Neuronal stem cell (in vitro differentiated cells): ENCODE measurements around the gene ADGRG4. TPM values are rescaled to one million over a fixed set of nuclear protein-coding genes. Genes with fewer than 3 reads are reported as not detected.
"Not testable (repeated sequence)": the region's sequence is repeated elsewhere in the genome, so short reads cannot be mapped to it uniquely, and the experiment has no call there.

Experiments used
- DNase-seq: peaks from one replicate; pipeline ENCODE4 v3.0.0-alpha.2; 2013; ENCODE audit warnings: low spot score
- H2AFZ ChIP-seq: one replicate; pipeline ENCODE4 v1.6.1; 2013; ENCODE audit warnings: mild to moderate bottlenecking, low read length, inconsistent platforms
- H2AK5ac ChIP-seq: 2 replicates; pipeline ENCODE4 v1.6.1; 2013; ENCODE audit warnings: low read depth, mild to moderate bottlenecking, inconsistent platforms, low read length, moderate library complexity, mixed read lengths
- H2BK120ac ChIP-seq: 2 replicates; pipeline ENCODE4 v1.6.1; 2013; ENCODE audit warnings: low read depth, mild to moderate bottlenecking, inconsistent platforms, low read length, moderate library complexity, mixed read lengths
- H2BK12ac ChIP-seq: one replicate; pipeline ENCODE4 v1.6.1; 2013; ENCODE audit warnings: low read length, inconsistent platforms
- H2BK15ac ChIP-seq: 2 replicates; pipeline ENCODE4 v1.6.1; 2013; ENCODE audit warnings: mild to moderate bottlenecking, low read length, inconsistent platforms, mixed read lengths
- H2BK5ac ChIP-seq: one replicate; pipeline ENCODE4 v1.6.1; 2013; ENCODE audit warnings: inconsistent platforms, mild to moderate bottlenecking, low read length, moderate library complexity
- H3K14ac ChIP-seq: one replicate; pipeline ENCODE4 v1.6.1; 2013; ENCODE audit warnings: low read length, inconsistent platforms
- H3K18ac ChIP-seq: 2 replicates; pipeline ENCODE4 v1.6.1; 2013; ENCODE audit warnings: low read length, inconsistent platforms
- H3K23ac ChIP-seq: 2 replicates; pipeline ENCODE4 v1.6.1; 2013; ENCODE audit warnings: low read depth, mild to moderate bottlenecking, mixed read lengths, low read length, inconsistent platforms; ENCODE audit not compliant: poor library complexity
- H3K27ac ChIP-seq: replicated peaks from 3 replicates; pipeline ENCODE4 v1.5.1; 2013; ENCODE audit warnings: low read length, inconsistent platforms
- H3K27me3 ChIP-seq, 3 experiments: 2 replicates each; pipeline ENCODE4 v1.6.1; 2013; ENCODE audit warnings: low read length in 3 of 3, mild to moderate bottlenecking in 2 of 3, inconsistent platforms in 1 of 3, low read depth in 1 of 3, mixed read lengths in 1 of 3, moderate library complexity in 1 of 3; ENCODE audit not compliant: control insufficient read depth in 3 of 3, insufficient read depth in 3 of 3
- H3K36me3 ChIP-seq, 2 donors: replicated peaks in 1 of 2; 2 replicates each; pipeline ENCODE4 v1.6.1; 2013; ENCODE audit warnings: low read length in 2 of 2; ENCODE audit not compliant: control insufficient read depth in 2 of 2, insufficient read depth in 2 of 2
- H3K4ac ChIP-seq: 2 replicates; pipeline ENCODE4 v1.6.1; 2013; ENCODE audit warnings: inconsistent platforms, mild to moderate bottlenecking, low read length, moderate library complexity
- H3K4me1 ChIP-seq, 2 donors: 1 replicate in 1 of 2; 2 replicates in 1 of 2; pipeline ENCODE4 v1.6.1; 2013; ENCODE audit warnings: low read length in 2 of 2, low read depth in 1 of 2; ENCODE audit not compliant: control insufficient read depth in 2 of 2, insufficient read depth in 1 of 2
- H3K4me2 ChIP-seq: one replicate; pipeline ENCODE4 v1.6.1; 2013; ENCODE audit warnings: mild to moderate bottlenecking, low read length, inconsistent platforms; ENCODE audit not compliant: insufficient read depth, poor library complexity, severe bottlenecking
- H3K4me3 ChIP-seq, 2 donors: 2 replicates each; pipeline ENCODE4 v1.5.1; 2013; ENCODE audit warnings: low read length in 2 of 2, mild to moderate bottlenecking in 2 of 2, inconsistent platforms in 1 of 2, moderate library complexity in 1 of 2
- H3K79me1 ChIP-seq: one replicate; pipeline ENCODE4 v1.6.1; 2013; ENCODE audit warnings: low read depth, mild to moderate bottlenecking, inconsistent platforms, low read length, moderate library complexity
- H3K9ac ChIP-seq: one replicate; pipeline ENCODE4 v1.6.1; 2013; ENCODE audit warnings: mild to moderate bottlenecking, low read depth, low read length, inconsistent platforms; ENCODE audit not compliant: poor library complexity
- H3K9me3 ChIP-seq, 2 donors: replicated peaks in 1 of 2; 2 replicates each; pipeline versions ENCODE3 to v1.6.1; 2013; ENCODE audit warnings: low read length in 2 of 2, mild to moderate bottlenecking in 2 of 2, inconsistent platforms in 1 of 2, low read depth in 1 of 2, mixed read lengths in 1 of 2, moderate library complexity in 1 of 2; ENCODE audit not compliant: control insufficient read depth in 2 of 2, insufficient read depth in 1 of 2
- H4K8ac ChIP-seq: one replicate; pipeline ENCODE4 v1.6.1; 2013; ENCODE audit warnings: low read depth, mild to moderate bottlenecking, inconsistent platforms, low read length, moderate library complexity
- H4K91ac ChIP-seq: one replicate; pipeline ENCODE4 v1.6.1; 2013; ENCODE audit warnings: low read length, low read depth, mild to moderate bottlenecking, inconsistent platforms; ENCODE audit not compliant: poor library complexity
- WGBS, 2 donors: extraction: QIAGEN DNeasy Blood & Tissue Kit; methylation state at CpG; one replicate each; pipeline ENCODE4 v1.1.7; 2013; ENCODE audit warnings: missing lambda C conversion rate in 2 of 2, mixed read lengths in 1 of 2; ENCODE audit not compliant: insufficient read length in 2 of 2, insufficient replicate concordance in 1 of 2; ENCODE audit errors: extremely low coverage in 2 of 2; 5-methylcytosine and 5-hydroxymethylcytosine counted together
- polyA plus RNA-seq, 2 experiments: library from polyadenylated mRNA; stranded (reverse); fragments of 200-250 nt; gene quantifications; one replicate each; pipeline ENCODE4 v1.2.3, GENCODE V29; 2013

ADGRG4 gene, protein sequence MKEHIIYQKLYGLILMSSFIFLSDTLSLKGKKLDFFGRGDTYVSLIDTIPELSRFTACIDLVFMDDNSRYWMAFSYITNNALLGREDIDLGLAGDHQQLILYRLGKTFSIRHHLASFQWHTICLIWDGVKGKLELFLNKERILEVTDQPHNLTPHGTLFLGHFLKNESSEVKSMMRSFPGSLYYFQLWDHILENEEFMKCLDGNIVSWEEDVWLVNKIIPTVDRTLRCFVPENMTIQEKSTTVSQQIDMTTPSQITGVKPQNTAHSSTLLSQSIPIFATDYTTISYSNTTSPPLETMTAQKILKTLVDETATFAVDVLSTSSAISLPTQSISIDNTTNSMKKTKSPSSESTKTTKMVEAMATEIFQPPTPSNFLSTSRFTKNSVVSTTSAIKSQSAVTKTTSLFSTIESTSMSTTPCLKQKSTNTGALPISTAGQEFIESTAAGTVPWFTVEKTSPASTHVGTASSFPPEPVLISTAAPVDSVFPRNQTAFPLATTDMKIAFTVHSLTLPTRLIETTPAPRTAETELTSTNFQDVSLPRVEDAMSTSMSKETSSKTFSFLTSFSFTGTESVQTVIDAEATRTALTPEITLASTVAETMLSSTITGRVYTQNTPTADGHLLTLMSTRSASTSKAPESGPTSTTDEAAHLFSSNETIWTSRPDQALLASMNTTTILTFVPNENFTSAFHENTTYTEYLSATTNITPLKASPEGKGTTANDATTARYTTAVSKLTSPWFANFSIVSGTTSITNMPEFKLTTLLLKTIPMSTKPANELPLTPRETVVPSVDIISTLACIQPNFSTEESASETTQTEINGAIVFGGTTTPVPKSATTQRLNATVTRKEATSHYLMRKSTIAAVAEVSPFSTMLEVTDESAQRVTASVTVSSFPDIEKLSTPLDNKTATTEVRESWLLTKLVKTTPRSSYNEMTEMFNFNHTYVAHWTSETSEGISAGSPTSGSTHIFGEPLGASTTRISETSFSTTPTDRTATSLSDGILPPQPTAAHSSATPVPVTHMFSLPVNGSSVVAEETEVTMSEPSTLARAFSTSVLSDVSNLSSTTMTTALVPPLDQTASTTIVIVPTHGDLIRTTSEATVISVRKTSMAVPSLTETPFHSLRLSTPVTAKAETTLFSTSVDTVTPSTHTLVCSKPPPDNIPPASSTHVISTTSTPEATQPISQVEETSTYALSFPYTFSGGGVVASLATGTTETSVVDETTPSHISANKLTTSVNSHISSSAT (N-terminal part only)
- not detected for polyA plus RNA-seq (2013, experiment 1 of 2)
- polyA plus RNA-seq (2013, experiment 2 of 2): not detected

DNA sequence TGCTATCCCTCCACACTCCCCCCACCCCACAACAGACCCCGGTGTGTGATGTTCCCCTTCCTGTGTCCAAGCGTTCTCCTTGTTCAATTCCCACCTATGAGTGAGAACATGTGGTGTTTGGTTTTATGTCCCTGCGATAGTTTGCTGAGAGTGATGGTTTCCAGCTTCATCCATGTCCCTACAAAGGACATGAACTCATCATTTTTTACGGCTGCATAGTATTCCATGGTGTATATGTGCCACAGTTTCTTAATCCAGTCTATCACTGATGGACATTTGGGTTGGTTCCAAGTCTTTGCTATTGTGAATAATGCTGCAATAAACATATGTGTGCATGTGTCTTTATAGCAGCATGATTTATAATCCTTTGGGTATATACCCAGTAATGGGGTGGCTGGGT is at the start of gene ADGRG4:
TSS of gene ADGRG4 (plus strand) at position 243 of the 400 bp plus-strand sequence. CDS start 7,815 bp downstream, outside the sequence.
- not testable (repeated sequence) for H2BK120ac ChIP-seq, H2AK5ac ChIP-seq, H2BK15ac ChIP-seq, H4K91ac ChIP-seq, H2AFZ ChIP-seq, H3K14ac ChIP-seq, DNase-seq, H4K8ac ChIP-seq, H3K79me1 ChIP-seq, H3K9me3 ChIP-seq, H3K27me3 ChIP-seq, H3K18ac ChIP-seq, H3K23ac ChIP-seq, H3K4ac ChIP-seq, H3K4me1 ChIP-seq, H3K4me3 ChIP-seq, H3K36me3 ChIP-seq, H2BK12ac ChIP-seq, H2BK5ac ChIP-seq, H3K4me2 ChIP-seq, H3K9ac ChIP-seq, H3K27ac ChIP-seq
- no CpG with 5 or more reads among the region's 4 CpGs for WGBS, 2 donors

DNA sequence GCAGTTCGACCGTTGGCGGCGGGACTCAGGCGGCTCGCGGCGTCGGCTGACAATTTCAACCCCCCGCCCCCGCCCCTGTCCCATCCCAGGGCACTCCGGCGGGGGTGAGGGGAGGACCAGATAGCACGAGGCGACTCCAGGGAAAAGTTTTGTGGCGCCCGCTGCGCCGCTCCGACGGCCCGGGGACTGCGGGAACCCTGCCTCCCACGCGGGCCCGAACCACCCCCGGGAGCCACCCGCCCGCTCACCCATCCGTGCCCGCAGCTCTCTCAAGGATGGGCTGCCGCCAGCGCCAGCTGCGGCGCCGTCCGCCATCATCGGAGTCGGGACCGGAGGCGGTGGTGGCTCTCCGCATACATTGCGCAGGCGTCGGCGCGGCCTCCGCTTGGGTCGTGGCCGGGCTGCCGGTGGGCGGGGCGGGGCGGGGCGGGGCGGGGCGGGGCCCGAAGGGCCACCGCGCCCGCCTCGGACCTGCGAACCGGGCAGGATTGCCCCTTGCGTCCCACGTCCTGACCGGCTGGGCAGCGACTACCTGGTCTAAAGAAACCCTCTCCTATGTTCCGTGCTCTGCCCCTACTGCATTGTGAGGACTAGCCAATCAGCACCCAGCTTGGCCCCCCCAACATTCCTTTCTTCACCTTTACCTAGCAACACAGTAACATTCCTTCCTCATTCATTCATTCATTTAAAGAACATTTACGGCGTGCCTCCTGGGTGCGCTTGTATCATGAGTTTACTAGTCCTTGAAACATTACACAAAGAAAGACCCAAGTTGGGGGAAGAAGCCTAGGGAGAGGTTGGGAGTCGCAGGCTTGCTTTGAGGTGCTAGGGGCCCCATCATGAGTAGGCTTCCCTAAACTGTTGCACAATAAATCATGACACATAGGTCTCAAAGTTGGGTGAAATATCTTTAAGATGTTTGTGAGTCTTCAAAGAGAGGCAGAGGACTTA is 49.4 kb upstream of the ADGRG4 start, which contains the start of gene MAP7D3:
TSS of gene MAP7D3 (minus strand) at position 360 of the 951 bp plus-strand sequence. CDS start at position 318, 42 bp downstream.
- Histone ChIP-seq H2BK15ac (no peak within 1 kb of the TSS), H3K27ac (no peak within 1 kb of the TSS)

DNA sequence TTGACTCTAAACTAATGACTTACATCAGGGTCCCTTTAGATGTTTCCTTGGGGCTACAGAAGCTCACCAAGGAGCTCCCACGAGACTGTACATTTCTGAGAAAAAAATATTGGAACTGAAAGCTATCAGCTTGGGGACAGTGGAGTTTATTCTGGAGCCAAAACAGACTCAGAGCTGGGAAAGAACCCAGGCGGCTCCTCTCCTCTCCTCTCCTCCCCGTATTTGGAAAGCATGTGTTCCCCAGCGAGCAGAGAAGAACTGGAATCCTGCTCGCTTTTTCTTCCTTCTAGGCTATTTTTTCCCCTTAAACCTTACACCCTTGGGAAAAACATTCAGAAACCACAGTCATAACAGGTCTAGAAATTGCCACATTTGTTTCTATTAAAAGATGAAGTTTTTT is 45.2 kb upstream of the ADGRG4 start:
- no peak overlapping the region for H4K8ac ChIP-seq
- no peak overlapping the region for H3K23ac ChIP-seq
- no peak overlapping the region for H4K91ac ChIP-seq
- H2AFZ ChIP-seq: no peak overlapping the region
- H2AK5ac ChIP-seq: no peak overlapping the region
- no peak overlapping the region for H2BK12ac ChIP-seq
- H3K18ac ChIP-seq: no peak overlapping the region
- H3K4ac ChIP-seq: no peak overlapping the region
- no peaks in the 10 kb centered on the region for H3K79me1 ChIP-seq
- H3K4me1 ChIP-seq: peaks cover 0 to 3% of the 10 kb centered on the region in 2 donors
- H3K4me2 ChIP-seq: no peak overlapping the region
- no peak overlapping the region for H3K9ac ChIP-seq
- H3K36me3 ChIP-seq: no peaks in the 10 kb centered on the region
- no peak for DNase-seq
- H3K27ac ChIP-seq: no peak overlapping the region
- no peak overlapping the region for H3K14ac ChIP-seq
- H3K9me3 ChIP-seq: no peaks in the 10 kb centered on the region
- H3K4me3 ChIP-seq: no peak overlapping the region
- H3K27me3 ChIP-seq: peaks cover 0 to 34% (median 0%) of the 10 kb centered on the region in 3 experiments
- H2BK120ac ChIP-seq: no peak overlapping the region
- H2BK15ac ChIP-seq: no peak overlapping the region
- H2BK5ac ChIP-seq: no peak overlapping the region
- WGBS, 2 donors: no CpG with 5 or more reads among the region's 5 CpGs

More for the DNA sequence above, 49.4 kb upstream of the ADGRG4 start, which contains the start of gene MAP7D3:
- Histone ChIP-seq H2AFZ (peak within 1 kb of the TSS; percentile 96), H3K4ac (no peak within 1 kb of the TSS), H3K36me3 (no peaks in the 10 kb centered on the region), H3K14ac (no peak within 1 kb of the TSS), H2BK5ac (no peak within 1 kb of the TSS), H4K8ac (no peak within 1 kb of the TSS), H3K18ac (peak within 1 kb of the TSS; percentile 80), H3K4me1 (peaks cover 0 to 3% of the 10 kb centered on the region in 2 donors), H3K23ac (no peak within 1 kb of the TSS), H2BK120ac (no peak within 1 kb of the TSS), H2BK12ac (no peak within 1 kb of the TSS), H3K79me1 (no peaks in the 10 kb centered on the region), H4K91ac (no peak within 1 kb of the TSS), H3K27me3 (peaks cover 0 to 16% (median 0%) of the 10 kb centered on the region in 3 experiments), H3K9me3 (no peaks in the 10 kb centered on the region), H3K4me2 (peak within 1 kb of the TSS; percentile 57), H3K9ac (peak within 1 kb of the TSS; percentile 60), H3K4me3 (peak within 1 kb of the TSS; percentile 47 to 89), H2AK5ac (no peak within 1 kb of the TSS)
- WGBS, 2 donors: no CpG with 5 or more reads among the region's 73 CpGs
- DNase-seq: peak; percentile 39
